OCI-LY1 (cell line): ENCODE data around the gene BMP6.

ENCODE experiments used
- EZH2 ChIP-seq: fragments of 200-600 bp; sonication (generic), shearing (Covaris generic); IDR thresholded peaks from 2 replicates; pipeline ENCODE4 v1.8.0; 2017; ENCODE audit warnings: borderline replicate concordance, mixed run types, mild to moderate bottlenecking, antibody characterized with exemption, low read length, moderate library complexity, mixed read lengths
- TF ChIP-seq, protein P1 (sequence below): fragments of 200-600 bp; sonication (generic), shearing (Covaris generic); IDR thresholded peaks from 2 replicates; pipeline ENCODE4 v1.5.1; 2017; ENCODE audit warnings: mild to moderate bottlenecking, antibody characterized with exemption, low read length, moderate library complexity, mixed read lengths

DNA sequence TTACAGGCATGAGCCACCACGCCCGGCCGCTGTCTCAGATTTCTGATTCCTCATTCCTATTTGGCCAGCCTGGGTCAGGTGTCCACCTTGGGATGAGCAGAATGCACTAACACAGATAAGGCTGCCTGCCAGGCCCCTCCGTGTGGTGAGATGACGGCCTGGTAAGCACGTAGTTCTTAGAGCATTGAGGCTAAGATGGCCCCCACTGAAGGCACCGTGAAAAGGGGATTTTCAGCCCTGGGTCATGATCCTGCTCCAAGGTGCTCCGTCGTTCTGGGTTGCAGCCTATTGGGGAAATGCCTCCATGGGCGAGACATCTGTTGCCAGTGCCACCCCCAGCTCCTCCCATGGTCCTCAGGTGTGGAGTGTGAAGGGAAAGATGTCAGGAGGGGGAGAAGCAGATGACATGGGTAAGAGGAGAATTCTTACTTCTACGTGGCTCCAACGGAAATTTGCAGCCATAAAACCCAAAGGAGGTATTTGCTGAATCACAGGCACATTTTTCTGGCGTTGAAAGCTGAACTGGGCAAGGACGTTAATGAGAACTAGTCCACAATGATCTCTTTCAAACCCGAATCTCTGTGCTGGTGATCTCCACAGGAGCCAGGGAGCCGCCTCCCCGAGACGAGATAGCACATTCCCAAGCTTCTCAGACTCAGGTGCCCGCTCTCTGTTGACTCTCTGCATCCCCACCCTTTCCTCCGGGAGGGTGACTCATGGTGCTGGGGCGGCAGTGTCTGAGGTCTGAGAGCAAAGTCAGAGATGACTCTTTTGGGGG is 34.0 kb upstream of the BMP6 start:
- TF ChIP-seq EZH2: no peak
- TF ChIP-seq, protein P1, sequence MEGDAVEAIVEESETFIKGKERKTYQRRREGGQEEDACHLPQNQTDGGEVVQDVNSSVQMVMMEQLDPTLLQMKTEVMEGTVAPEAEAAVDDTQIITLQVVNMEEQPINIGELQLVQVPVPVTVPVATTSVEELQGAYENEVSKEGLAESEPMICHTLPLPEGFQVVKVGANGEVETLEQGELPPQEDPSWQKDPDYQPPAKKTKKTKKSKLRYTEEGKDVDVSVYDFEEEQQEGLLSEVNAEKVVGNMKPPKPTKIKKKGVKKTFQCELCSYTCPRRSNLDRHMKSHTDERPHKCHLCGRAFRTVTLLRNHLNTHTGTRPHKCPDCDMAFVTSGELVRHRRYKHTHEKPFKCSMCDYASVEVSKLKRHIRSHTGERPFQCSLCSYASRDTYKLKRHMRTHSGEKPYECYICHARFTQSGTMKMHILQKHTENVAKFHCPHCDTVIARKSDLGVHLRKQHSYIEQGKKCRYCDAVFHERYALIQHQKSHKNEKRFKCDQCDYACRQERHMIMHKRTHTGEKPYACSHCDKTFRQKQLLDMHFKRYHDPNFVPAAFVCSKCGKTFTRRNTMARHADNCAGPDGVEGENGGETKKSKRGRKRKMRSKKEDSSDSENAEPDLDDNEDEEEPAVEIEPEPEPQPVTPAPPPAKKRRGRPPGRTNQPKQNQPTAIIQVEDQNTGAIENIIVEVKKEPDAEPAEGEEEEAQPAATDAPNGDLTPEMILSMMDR: no peak
